ENCODE results near the gene PHF20. TPM values are rescaled to one million over a fixed set of nuclear protein-coding genes. Genes with fewer than 3 reads are reported as not detected.

PHF20 gene
- total RNA-seq, 1 experiment from 2014 or later, result 37.2 TPM

DNA sequence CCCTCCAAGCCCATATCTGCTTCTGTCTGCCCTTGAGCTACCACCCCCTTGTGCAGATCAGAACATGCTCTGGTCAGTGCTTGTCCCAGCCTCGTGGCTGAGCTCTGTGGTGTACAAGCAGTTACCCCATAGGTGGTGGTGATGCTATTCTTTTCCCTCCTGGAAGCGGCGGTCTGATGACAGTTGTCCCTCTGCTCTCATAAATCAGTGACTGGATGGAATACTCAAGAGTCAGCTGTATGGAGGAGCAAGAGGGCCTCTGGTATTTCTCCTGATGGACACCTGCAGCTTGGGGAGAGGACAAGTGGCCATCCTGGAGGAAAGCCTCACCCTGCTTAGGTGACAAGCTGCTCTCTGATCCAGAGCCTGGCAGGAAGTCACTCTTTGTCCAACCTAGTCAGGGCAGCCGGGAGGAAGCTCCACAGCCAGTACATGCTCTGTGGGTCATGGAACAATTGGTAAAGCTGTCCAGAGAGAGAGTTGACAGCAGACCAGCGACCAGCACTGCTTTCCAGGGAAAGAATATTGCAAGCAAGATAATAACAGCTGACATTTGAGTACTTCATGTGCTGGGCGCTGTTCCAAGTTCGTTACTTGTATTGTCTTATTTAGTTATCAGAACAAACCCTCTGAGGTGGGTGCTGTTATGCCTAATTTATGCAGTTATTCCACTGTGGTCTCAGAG lies 135.3 kb downstream of the PHF20 start:
- H3K27me3 ChIP-seq (ENCODE audit: low read length), result no peaks in the 10 kb centered on the region
- H3K27ac ChIP-seq (ENCODE audit: low read length), result no peak overlapping the region
- no peak overlapping the region for H3K9ac ChIP-seq (ENCODE audit: low read length)
- H3K79me2 ChIP-seq (ENCODE audit: low read length), result no peaks in the 10 kb centered on the region
- H2AFZ ChIP-seq (ENCODE audit: low read length), result no peak overlapping the region
- H3K9me3 ChIP-seq (ENCODE audit: low read length), result no peaks in the 10 kb centered on the region
- ATAC-seq (no peak), DNase-seq (no peak)
- no peaks in the 10 kb centered on the region for H3K9me2 ChIP-seq (replicated peaks; ENCODE audit: low read length)
- CTCF ChIA-PET, result no interaction called here
- peaks cover 6% of the 10 kb centered on the region for H3K4me1 ChIP-seq (ENCODE audit: insufficient read depth, low read length)
- POLR2A ChIA-PET (ENCODE audit: unreplicated experiment), result interaction anchor here (0.5 to 0.7 kb wide), 2 partner anchors 60 to 295 kb away, joined by 4 to 7 read pairs; no protein-coding TSS in a partner anchor
- no TSS peak for BruUV-seq (replicated peaks)
- intact Hi-C loops (cut with micrococcal nuclease), result no loop called here
- no peaks in the 10 kb centered on the region for H3K36me3 ChIP-seq (ENCODE audit: low read depth, low read length)
- TF ChIP-seq CTCF (conservative IDR thresholded peaks at IDR 0.05; ENCODE audit: low read depth, low read length) (no peak), EZH2phosphoT487 (IDR thresholded peaks at IDR 0.05; ENCODE audit: borderline replicate concordance, low read length) (no peak), EZH2 (IDR thresholded peaks at IDR 0.05; ENCODE audit: low read length, unreplicated experiment) (no peak)
- H4K20me1 ChIP-seq (ENCODE audit: low read length), result no peaks in the 10 kb centered on the region
- no peak overlapping the region for H3K4me2 ChIP-seq (ENCODE audit: low read length)
- H3F3A ChIP-seq (ENCODE audit: low read length, unreplicated experiment), result no peaks in the 10 kb centered on the region
- H3K4me3 ChIP-seq (ENCODE audit: low read length), result no peak overlapping the region

GRCh38 chr20:35908007-35908406 lies 136.2 kb downstream of the PHF20 start:
- Histone ChIP-seq H3K27me3 (ENCODE audit: low read length) (no peaks in the 10 kb centered on the region), H3K36me3 (ENCODE audit: low read depth, low read length) (no peaks in the 10 kb centered on the region), H3K9me3 (ENCODE audit: low read length) (no peaks in the 10 kb centered on the region), H3F3A (ENCODE audit: low read length, unreplicated experiment) (no peaks in the 10 kb centered on the region), H3K4me3 (ENCODE audit: low read length) (no peak overlapping the region), H3K4me1 (ENCODE audit: insufficient read depth, low read length) (no peaks in the 10 kb centered on the region), H4K20me1 (ENCODE audit: low read length) (no peaks in the 10 kb centered on the region), H3K9ac (ENCODE audit: low read length) (no peak overlapping the region), H3K4me2 (ENCODE audit: low read length) (no peak overlapping the region), H2AFZ (ENCODE audit: low read length) (no peak overlapping the region), H3K9me2 (replicated peaks; ENCODE audit: low read length) (no peaks in the 10 kb centered on the region), H3K79me2 (ENCODE audit: low read length) (no peaks in the 10 kb centered on the region), H3K27ac (ENCODE audit: low read length) (no peak overlapping the region)
- DNase-seq (no peak), ATAC-seq (no peak)
- intact Hi-C loops (cut with micrococcal nuclease), result no loop called here
- ChIA-PET CTCF (no interaction called here), POLR2A (ENCODE audit: unreplicated experiment) (interaction anchor here (0.5 kb wide), 1 partner anchor 61 kb away, joined by 4 read pairs; no protein-coding TSS in a partner anchor)
- BruUV-seq (replicated peaks), result no TSS peak
- TF ChIP-seq EZH2phosphoT487 (IDR thresholded peaks at IDR 0.05; ENCODE audit: borderline replicate concordance, low read length) (no peak), EZH2 (IDR thresholded peaks at IDR 0.05; ENCODE audit: low read length, unreplicated experiment) (no peak), CTCF (conservative IDR thresholded peaks at IDR 0.05; ENCODE audit: low read depth, low read length) (no peak)

- Histone ChIP-seq H3K27ac (ENCODE audit: low read length) (no peak overlapping the region), H3F3A (ENCODE audit: low read length, unreplicated experiment) (no peaks in the 10 kb centered on the region), H3K9me3 (ENCODE audit: low read length) (no peaks in the 10 kb centered on the region), H3K9me2 (replicated peaks; ENCODE audit: low read length) (no peaks in the 10 kb centered on the region), H3K27me3 (ENCODE audit: low read length) (no peaks in the 10 kb centered on the region), H3K4me1 (ENCODE audit: insufficient read depth, low read length) (no peaks in the 10 kb centered on the region), H3K4me2 (ENCODE audit: low read length) (no peak overlapping the region), H3K9ac (ENCODE audit: low read length) (no peak overlapping the region), H4K20me1 (ENCODE audit: low read length) (no peaks in the 10 kb centered on the region), H3K79me2 (ENCODE audit: low read length) (no peaks in the 10 kb centered on the region), H2AFZ (ENCODE audit: low read length) (no peak overlapping the region), H3K36me3 (ENCODE audit: low read depth, low read length) (no peaks in the 10 kb centered on the region), H3K4me3 (ENCODE audit: low read length) (no peak overlapping the region)
- POLR2A ChIA-PET (ENCODE audit: unreplicated experiment), result interaction anchor here (0.7 kb wide), 1 partner anchor 45 kb away, joined by 4 read pairs; the partner anchor contains the start of gene SCAND1
- DNase-seq (no peak), ATAC-seq (no peak)
- intact Hi-C loops (cut with micrococcal nuclease), result no loop called here
- TF ChIP-seq CTCF (conservative IDR thresholded peaks at IDR 0.05; ENCODE audit: low read depth, low read length) (no peak), EZH2phosphoT487 (IDR thresholded peaks at IDR 0.05; ENCODE audit: borderline replicate concordance, low read length) (no peak), EZH2 (IDR thresholded peaks at IDR 0.05; ENCODE audit: low read length, unreplicated experiment) (no peak)
- CTCF ChIA-PET, result no interaction called here
- no TSS peak for BruUV-seq (replicated peaks)
Observed at GRCh38 chr20:35909176-35909575, 137.4 kb downstream of the PHF20 start.
